Measurements from ENCODE around the gene WWC1.

Gene WWC1

GRCh38 chr5:168350315-168350714 lies 58.9 kb downstream of the WWC1 start:
- DNase-seq (ENCODE audit: low spot score): no peak
- POLR2A ChIA-PET (ENCODE audit: low non-redundant PET): no interaction called here
- CTCF ChIA-PET: interaction anchor here (0.6 kb wide), 1 partner anchor 94 kb away, joined by 3 read pairs; no protein-coding TSS in a partner anchor
- TF ChIP-seq, protein P1, sequence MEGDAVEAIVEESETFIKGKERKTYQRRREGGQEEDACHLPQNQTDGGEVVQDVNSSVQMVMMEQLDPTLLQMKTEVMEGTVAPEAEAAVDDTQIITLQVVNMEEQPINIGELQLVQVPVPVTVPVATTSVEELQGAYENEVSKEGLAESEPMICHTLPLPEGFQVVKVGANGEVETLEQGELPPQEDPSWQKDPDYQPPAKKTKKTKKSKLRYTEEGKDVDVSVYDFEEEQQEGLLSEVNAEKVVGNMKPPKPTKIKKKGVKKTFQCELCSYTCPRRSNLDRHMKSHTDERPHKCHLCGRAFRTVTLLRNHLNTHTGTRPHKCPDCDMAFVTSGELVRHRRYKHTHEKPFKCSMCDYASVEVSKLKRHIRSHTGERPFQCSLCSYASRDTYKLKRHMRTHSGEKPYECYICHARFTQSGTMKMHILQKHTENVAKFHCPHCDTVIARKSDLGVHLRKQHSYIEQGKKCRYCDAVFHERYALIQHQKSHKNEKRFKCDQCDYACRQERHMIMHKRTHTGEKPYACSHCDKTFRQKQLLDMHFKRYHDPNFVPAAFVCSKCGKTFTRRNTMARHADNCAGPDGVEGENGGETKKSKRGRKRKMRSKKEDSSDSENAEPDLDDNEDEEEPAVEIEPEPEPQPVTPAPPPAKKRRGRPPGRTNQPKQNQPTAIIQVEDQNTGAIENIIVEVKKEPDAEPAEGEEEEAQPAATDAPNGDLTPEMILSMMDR (conservative IDR thresholded peaks at IDR 0.05; ENCODE audit: low read depth): no peak
- H3K27ac ChIP-seq: no peak overlapping the region

DNA sequence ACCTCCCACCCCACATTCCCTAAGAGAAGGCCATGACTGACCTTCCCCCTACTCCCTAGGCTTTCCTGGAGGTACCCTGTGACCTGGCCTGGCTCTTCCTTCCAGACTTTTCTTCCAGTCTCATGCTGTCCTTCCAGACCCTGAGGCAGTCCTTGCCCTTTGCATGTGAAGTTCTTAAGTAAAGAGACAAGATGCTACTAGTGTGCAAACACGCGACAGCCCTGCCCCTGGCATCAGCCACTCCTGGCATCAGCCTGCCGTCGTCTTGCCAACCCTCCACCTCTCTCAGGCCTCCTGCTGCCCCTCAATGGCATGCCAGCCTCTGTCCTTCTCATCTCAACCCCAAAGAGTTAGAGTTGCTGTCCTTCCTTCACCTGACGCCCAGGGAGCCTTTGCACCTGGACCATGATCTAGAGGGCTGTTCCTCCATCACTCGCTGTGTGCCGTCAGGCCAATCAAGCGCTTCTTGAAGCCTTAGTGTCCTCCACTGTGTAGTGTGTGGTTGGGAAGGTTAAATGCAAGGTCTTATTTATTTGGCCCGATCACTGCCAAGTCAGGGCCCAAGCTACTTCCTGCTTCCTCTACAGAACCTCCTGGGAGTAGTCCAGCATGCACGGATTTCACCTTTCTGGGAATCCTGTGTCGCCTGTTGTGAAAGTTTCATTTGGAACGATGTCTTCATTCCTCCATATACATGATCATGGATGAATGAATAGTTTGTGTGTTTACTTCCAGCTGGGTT lies 61.9 kb downstream of the WWC1 start:
- H3K27ac ChIP-seq: no peak overlapping the region
- POLR2A ChIA-PET (ENCODE audit: low non-redundant PET): interaction anchor here (0.6 kb wide), 1 partner anchor 22 kb away, joined by 7 read pairs; no protein-coding TSS in a partner anchor
- TF ChIP-seq, protein P1 (conservative IDR thresholded peaks at IDR 0.05; ENCODE audit: low read depth): no peak
- CTCF ChIA-PET: interaction anchor here (0.6 kb wide), 1 partner anchor 85 kb away, joined by 6 read pairs; no protein-coding TSS in a partner anchor
- DNase-seq (ENCODE audit: low spot score): no peak

DNA sequence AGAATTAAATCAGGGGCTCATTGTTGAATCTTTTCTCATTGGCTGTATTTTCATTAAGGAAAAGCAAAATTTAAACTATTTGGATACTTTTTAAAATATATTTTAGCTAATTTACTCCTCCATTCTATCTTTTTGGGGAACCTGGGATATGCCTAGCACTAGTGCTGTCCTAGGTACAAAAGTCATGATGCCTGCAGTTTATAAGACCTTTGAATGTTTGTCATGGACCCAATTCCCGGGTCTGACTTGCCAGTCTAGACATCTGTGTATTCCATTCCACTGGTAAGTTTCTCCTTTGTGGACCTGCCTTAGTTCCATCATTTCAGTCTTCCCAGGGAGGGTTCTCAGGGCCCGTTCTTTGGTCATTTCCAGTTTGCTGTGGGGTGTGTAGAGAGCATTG lies 63.0 kb downstream of the WWC1 start:
- H3K27ac ChIP-seq: no peak overlapping the region
- no peak for DNase-seq (ENCODE audit: low spot score)
- TF ChIP-seq, protein P1 (conservative IDR thresholded peaks at IDR 0.05; ENCODE audit: low read depth): no peak
- ChIA-PET CTCF (no interaction called here), POLR2A (ENCODE audit: low non-redundant PET) (no interaction called here)

DNA sequence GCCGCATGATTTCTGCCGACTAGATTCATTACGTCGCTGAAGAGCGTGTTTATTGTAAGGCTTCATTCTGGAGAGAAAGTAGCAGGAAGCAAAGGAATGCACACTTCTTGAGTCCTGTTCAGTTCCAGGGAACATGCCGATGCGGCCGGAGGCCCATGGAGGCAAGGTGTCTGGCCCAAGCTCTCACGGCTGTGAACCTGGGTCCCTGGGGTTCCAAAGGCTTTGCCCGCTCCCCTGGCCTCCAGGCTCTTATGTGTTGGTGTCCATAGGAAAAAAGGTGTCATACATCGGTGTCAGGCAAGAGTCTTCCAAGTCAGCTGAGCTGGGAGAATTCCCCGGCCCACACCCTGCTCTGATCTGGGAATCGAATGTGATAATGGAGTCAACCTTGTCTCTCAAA lies 64.7 kb downstream of the WWC1 start:
- ChIA-PET CTCF (interaction anchor here (1.7 to 1.8 kb wide), 2 partner anchors 9 to 64 kb away, joined by 9 read pairs; no protein-coding TSS in a partner anchor), POLR2A (ENCODE audit: low non-redundant PET) (no interaction called here)
- DNase-seq (ENCODE audit: low spot score): no peak
- H3K27ac ChIP-seq: no peak overlapping the region
- TF ChIP-seq, protein P1 (conservative IDR thresholded peaks at IDR 0.05; ENCODE audit: low read depth): no peak

DNA sequence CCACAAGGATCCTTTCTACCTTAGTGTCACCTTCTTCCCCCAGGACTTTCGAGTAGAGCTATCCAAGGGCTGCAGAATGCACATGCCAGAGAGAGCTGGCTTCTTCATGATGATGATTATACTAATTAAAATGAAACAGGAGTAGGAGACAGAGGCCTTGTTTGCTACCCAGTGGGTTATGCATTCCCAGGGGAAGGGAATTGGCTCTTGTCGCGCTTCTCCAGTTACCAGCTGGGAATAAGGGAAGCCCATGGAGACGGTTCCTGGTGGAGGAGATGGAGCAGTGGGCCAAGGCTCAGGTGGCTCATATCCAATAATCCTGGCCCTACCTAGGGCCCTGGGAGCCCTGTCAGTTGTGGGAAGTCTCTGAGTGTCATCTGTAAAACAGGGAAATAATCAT lies 65.1 kb downstream of the WWC1 start:
- CTCF ChIA-PET: interaction anchor here (1.7 to 1.8 kb wide), 2 partner anchors 8 to 64 kb away, joined by 9 read pairs; no protein-coding TSS in a partner anchor
- POLR2A ChIA-PET (ENCODE audit: low non-redundant PET): no interaction called here
- no peak for DNase-seq (ENCODE audit: low spot score)
- no peak overlapping the region for H3K27ac ChIP-seq
- TF ChIP-seq, protein P1 (conservative IDR thresholded peaks at IDR 0.05; ENCODE audit: low read depth): no peak

GRCh38 chr5:168357876-168358275 lies 66.4 kb downstream of the WWC1 start:
- CTCF ChIA-PET: interaction anchor here (0.8 kb wide), 1 partner anchor 44 kb away, joined by 4 read pairs; no protein-coding TSS in a partner anchor
- no peak overlapping the region for H3K27ac ChIP-seq
- DNase-seq (ENCODE audit: low spot score): no peak
- POLR2A ChIA-PET (ENCODE audit: low non-redundant PET): no interaction called here
- TF ChIP-seq, protein P1 (conservative IDR thresholded peaks at IDR 0.05; ENCODE audit: low read depth): no peak
